Epithelial cell of esophagus (primary cell): ENCODE data around the gene PTMA.

Experiments
- DNase-seq: peaks from one replicate; pipeline ENCODE4 v3.0.0; 2010; ENCODE audit warnings: low read depth
- H3K4me3 ChIP-seq: 2 replicates; pipeline ENCODE4 v1.5.1; 2011; ENCODE audit warnings: mild to moderate bottlenecking, low read length, control low read depth
- TF ChIP-seq, protein P1 (sequence below): IDR thresholded peaks from 2 replicates; pipeline ENCODE4 v1.5.1; 2011; ENCODE audit warnings: low read depth, mild to moderate bottlenecking, low read length, control low read depth, inconsistent platforms; ENCODE audit not compliant: insufficient read depth; ENCODE audit errors: missing control alignments

PTMA gene

GRCh38 chr2:231761735-231762134 is 53.4 kb downstream of the PTMA start:
- H3K4me3 ChIP-seq: no peak overlapping the region

More at GRCh38 chr2:231761735-231762134, 53.4 kb downstream of the PTMA start:
- TF ChIP-seq, protein P1, sequence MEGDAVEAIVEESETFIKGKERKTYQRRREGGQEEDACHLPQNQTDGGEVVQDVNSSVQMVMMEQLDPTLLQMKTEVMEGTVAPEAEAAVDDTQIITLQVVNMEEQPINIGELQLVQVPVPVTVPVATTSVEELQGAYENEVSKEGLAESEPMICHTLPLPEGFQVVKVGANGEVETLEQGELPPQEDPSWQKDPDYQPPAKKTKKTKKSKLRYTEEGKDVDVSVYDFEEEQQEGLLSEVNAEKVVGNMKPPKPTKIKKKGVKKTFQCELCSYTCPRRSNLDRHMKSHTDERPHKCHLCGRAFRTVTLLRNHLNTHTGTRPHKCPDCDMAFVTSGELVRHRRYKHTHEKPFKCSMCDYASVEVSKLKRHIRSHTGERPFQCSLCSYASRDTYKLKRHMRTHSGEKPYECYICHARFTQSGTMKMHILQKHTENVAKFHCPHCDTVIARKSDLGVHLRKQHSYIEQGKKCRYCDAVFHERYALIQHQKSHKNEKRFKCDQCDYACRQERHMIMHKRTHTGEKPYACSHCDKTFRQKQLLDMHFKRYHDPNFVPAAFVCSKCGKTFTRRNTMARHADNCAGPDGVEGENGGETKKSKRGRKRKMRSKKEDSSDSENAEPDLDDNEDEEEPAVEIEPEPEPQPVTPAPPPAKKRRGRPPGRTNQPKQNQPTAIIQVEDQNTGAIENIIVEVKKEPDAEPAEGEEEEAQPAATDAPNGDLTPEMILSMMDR: no peak
- no peak for DNase-seq
